ENCODE measurements around the gene ALOX5AP.

GRCh38 chr13:30721936-30722335 is 13.4 kb upstream of the ALOX5AP start:
- TF ChIP-seq, protein P1, sequence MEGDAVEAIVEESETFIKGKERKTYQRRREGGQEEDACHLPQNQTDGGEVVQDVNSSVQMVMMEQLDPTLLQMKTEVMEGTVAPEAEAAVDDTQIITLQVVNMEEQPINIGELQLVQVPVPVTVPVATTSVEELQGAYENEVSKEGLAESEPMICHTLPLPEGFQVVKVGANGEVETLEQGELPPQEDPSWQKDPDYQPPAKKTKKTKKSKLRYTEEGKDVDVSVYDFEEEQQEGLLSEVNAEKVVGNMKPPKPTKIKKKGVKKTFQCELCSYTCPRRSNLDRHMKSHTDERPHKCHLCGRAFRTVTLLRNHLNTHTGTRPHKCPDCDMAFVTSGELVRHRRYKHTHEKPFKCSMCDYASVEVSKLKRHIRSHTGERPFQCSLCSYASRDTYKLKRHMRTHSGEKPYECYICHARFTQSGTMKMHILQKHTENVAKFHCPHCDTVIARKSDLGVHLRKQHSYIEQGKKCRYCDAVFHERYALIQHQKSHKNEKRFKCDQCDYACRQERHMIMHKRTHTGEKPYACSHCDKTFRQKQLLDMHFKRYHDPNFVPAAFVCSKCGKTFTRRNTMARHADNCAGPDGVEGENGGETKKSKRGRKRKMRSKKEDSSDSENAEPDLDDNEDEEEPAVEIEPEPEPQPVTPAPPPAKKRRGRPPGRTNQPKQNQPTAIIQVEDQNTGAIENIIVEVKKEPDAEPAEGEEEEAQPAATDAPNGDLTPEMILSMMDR (IDR thresholded peaks at IDR 0.05) = no peak
- TF ChIP-seq POLR2A (IDR thresholded peaks at IDR 0.05; ENCODE audit: low read depth) = no peak
